SIG-M5 treated with dmso at 0.1 percent for 504 hours (cell line): ENCODE results near the gene ARHGEF28.

Source experiments
- DNase-seq: peaks from one replicate; lab custom pipeline; 2025; ENCODE audit not compliant: unreplicated experiment; lab: John Stamatoyannopoulos, UW

ARHGEF28 gene

GRCh38 chr5:73735032-73735734, 109.2 kb downstream of the ARHGEF28 start:
- DNase-seq, result no peak

GRCh38 chr5:73739650-73740049, 113.7 kb downstream of the ARHGEF28 start:
- no peak for DNase-seq

DNA sequence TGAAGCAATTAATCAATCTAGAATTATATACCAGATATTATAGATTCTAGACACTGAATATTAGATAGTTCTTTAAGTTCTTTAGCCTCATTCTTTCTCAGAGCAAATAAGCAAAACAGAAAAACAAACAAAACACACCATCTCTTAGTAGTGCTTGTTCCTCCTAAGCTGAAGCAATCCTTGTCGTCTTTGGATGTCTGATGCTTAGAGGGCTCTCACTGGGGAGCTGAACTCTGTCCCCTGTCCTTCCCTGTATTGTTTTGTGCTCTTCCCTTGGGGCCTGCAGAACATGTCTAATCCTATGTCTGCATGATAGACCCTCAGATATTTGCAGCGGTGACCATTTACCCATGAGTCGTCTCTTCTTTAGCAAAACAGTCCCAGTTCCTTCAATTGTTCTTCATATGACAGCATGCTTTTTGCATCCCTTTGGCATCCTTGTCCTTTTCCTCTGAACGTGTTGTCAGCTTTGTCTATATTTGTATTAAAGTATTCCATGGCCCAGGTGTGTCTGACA, 114.3 kb downstream of the ARHGEF28 start:
- no peak for DNase-seq

GRCh38 chr5:73743161-73743560, 117.2 kb downstream of the ARHGEF28 start:
- no peak for DNase-seq

GRCh38 chr5:73745836-73746235, 119.8 kb downstream of the ARHGEF28 start:
- DNase-seq, result no peak

DNA sequence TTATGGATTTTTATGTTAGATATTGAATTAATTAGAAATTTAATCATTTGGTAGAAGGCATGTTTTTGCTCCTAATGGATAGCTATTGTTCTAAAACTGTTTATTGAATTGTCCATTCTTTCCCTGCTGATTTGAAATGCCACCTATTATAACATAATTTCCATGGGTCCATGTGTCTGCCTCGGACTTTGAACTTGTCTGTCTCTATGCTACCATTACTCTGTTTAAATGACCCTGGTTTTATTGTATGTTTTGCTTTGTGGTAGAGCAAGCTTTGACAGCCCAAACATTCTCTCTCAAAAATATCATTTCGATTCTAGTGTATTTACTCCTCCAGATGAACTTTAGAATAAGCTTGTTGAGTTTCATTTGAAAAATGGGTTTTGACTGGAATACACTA, 120.6 kb downstream of the ARHGEF28 start:
- no peak for DNase-seq

DNA sequence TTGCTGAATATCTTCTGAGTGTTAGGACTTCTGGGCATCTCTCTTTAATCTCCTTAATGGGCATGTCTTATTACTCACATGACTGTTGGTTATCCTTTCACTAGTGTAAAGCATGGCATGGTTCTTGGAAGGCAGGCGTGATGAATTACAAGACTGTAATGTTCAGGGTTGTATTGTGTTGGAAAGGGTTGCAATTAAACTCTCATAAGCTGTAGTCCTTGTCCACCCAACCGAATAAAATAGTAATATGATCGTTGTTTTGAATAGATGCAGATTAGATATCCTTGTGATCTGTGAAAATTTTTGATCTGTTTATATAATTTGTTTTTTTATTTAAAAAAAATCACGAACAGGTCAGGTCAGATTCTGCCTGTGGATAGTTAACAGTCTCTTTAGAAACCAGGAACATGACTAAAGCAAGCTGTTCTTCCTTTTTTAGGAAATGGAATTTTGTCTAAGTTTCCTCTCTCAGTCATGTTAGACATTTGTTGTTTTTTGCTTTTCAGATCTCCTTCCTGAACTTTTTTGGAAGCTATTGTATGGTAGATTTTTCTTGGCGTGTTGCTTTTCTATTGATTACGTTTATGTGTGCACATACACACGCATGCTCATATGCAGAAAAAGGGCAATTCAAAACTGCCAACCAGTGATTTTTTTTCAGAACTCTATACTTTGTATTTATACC, 121.8 kb downstream of the ARHGEF28 start:
- no peak for DNase-seq

- no peak for DNase-seq
Measured at GRCh38 chr5:73748510-73749400, 122.8 kb downstream of the ARHGEF28 start.

- DNase-seq, result no peak
Measured at GRCh38 chr5:73749485-73750270, 123.7 kb downstream of the ARHGEF28 start.

GRCh38 chr5:73751254-73751914, 125.4 kb downstream of the ARHGEF28 start:
- no peak for DNase-seq

DNA sequence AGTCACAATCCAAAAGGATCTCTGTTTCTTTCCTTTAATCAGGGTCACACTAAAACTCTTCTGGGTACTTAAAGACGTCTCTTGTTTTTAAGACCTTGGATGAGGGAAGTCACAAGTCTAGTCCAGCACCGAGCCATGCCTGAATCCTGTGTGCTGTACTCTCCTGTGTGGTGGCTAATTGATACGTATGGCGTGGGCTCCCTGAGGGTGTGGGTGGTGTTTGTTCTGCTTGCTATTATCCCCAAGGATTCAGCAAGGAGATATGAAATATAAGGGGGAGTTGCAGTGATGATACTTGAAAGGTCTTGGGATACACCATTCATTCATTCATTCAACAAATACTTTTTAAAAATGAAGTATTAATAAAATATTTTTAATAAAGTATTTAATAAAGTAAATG, 128.3 kb downstream of the ARHGEF28 start:
- no peak for DNase-seq

DNA sequence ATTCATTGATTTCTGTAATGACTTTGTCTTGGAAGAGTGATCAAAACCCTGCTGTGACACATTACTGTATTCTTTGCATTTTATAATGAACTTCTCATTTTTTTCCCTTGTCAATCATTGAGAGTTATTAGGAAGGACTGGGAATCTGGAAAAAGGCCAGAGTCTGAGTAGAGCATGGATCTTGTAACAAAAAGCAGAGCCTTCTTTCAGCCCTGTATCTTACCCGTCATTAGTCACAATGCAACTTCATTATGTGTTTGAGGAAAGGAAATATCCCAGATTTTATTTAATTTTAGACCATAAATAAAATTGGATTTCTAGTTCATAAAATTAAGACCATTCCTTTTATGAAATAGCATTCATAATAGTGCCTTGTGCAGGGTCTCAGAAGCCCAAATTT, 131.4 kb downstream of the ARHGEF28 start:
- no peak for DNase-seq

DNA sequence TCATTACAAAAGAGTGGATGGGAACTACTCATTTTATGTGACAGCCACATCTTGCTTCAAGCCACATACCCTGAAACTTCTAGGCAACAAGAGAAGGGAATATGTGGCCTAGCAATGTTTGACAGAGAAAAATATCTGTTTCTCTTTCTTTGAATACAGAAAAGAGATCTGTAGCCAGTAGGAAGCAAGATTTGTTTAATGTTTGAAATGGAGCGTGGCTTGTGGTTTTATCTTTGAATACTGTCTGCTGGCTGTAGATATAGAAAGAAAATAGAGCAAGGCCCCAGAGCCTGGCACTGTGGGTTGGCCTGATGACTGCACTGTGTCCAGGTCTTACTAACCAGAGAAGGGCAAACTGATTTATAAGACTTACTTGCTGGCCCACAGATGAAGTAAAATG, 133.8 kb downstream of the ARHGEF28 start:
- no peak for DNase-seq

DNA sequence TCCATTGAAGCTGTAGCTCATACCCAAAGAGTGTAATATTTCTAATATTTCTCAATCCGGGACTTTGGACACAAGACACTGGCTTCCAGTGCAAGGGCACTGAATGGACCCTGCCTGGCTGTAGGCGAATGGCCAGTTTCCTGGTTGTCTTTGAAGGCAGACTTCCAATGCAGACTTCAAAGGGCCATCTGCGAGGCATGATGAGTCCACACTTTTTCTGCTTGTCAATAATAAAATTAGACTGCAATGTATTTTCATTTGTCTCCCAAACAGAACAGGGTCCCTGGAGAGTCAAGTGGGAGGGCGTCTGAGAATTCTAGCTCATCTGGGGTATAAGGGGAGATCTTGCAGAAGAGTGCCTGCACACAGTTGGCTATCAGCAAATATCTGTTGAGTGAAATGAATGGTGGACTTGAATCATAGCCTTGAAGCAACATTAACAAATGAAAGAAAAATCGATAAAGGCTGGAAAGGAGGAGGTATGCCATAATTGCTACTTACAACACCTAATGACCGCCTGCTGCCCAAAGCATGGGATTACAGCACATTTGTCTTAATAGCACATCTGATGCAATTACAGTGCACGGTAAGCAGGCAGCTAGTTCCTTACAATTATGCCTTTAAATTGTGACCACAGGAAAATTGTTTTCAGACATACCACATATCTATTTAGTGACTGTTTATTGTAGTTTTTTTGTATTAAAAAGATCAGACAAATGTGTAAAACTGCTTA, 137.5 kb downstream of the ARHGEF28 start:
- no peak for DNase-seq

- peak; percentile 29 for DNase-seq
Measured at GRCh38 chr5:73764586-73764985, 138.6 kb downstream of the ARHGEF28 start.

DNA sequence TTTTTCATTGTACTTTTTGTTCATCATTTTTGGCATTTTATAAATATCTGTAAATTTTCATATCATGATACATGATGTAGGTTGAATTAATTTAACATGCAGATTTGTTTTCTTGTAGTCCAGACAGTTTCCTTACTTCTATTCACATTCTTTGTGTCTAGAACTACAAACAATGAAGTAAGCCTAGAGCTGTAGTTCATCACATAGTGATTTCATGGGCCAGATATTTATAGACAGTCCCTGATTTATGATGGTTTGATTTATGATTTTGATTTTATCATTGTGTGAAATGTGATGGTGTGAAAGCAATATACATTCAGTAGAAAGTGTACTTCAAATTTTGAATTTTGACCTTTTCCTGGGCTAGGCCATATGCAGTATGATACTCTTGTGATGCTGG, 139.0 kb downstream of the ARHGEF28 start:
- DNase-seq, result no peak

DNA sequence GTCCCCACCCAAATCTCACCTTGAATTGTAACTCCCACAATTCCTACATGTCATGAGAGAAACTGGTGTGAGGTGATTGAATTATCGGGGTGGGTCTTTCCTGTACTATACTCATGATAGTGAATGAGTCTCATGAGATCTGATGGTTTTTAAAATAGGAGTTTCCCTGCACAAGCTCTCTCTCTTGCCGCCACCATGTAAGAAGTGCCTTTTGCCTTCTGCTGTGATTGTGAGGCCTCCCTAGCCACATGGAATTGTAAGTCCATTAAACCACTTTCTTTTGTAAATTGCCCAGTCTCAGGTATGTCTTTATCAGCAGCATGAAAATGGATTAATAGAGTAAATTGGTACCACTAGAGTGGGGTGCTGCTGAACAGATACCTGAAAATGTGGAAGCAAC, 140.9 kb downstream of the ARHGEF28 start:
- DNase-seq, result no peak

DNA sequence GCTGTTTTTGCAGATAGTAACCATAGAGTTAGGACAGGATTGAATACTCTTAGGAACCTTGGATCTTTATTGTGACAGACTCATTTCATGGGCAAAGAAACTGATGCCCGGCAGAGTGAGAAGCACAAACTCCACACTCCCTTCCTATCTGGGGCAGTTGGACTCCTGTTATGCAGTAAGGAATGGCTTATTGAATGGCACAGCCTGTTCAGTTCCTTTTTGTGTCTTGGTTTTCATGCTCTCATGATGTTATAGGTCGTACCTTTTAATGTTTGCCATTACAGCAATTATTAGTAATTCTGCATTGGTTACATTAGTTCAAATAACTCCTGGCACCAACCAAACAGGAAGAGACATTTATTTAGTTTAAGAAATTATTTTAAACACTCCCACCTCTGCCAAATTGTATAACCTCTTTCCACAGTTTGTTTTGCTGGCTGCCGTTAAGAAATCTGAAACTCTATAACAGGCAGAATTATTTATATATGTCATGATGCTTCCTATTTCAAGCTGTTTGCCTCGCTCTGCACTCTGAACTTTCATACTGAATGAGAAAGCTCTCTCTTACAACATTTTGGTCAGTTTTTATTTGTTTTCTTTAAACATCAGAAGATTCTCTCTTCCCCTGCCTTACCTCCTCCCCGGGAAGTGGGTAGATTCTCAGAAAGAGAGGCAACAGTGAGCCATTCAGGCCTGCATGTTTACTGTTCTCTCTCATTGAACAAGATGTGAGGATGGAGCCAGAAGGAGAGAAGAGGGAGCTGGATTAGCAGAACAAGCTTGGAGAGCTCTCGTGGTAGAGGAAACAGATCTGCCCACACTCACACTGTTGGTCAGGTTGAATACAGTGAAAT, 144.4 kb downstream of the ARHGEF28 start:
- no peak for DNase-seq

DNA sequence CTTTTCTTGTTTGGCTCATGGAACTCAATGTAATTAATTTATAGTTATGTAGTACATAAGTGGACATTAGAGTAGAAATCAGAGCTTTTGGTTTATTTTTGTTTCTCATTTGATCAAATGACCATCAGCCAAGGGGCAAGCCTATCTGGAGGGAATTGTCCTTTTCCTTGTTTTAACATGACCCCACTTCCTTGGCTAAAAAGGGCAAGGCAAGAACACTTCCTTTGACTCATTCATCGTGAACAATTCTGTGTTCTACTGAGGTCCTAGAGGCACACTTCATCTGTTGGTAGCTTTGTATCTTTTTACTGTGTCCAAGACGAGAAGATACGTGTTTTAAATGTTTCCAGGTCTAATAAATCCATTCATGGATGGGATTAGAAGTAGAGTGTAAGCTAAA, 148.9 kb downstream of the ARHGEF28 start:
- DNase-seq, result no peak
